IPS-18c (cell line): ENCODE measurements around the gene ZNF366.

Experiments used
- H3K4me3 ChIP-seq: 2 replicates; pipeline ENCODE4 v1.7.0; 2013; ENCODE audit warnings: low read depth, mild to moderate bottlenecking, low read length, moderate library complexity; ENCODE audit not compliant: insufficient read depth
- H3K9me3 ChIP-seq: one replicate; pipeline ENCODE4 v1.6.1; 2013; ENCODE audit warnings: mild to moderate bottlenecking, low read length, moderate library complexity; ENCODE audit not compliant: control insufficient read depth, insufficient read depth

ZNF366 gene

DNA sequence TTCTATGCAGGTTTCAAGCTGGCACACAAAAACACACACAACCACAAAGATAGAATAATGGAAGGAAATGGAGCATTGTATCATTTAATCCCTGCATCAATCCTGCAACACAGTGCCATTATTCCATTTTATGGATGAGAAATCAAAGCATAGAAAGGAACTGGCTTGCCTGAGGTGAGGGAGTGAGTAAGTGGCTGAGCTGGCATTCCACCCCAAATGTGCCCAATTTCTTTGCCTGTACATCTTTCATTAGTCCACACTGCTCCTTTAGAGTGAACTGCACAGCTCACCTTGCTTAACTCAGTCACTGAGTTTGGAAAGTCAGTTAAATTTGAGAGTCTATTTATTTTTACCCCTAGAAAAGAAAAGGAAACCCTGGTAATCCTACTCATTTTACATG, 28.9 kb downstream of the ZNF366 start:
- Histone ChIP-seq H3K4me3 (no peak overlapping the region), H3K9me3 (no peaks in the 10 kb centered on the region)

DNA sequence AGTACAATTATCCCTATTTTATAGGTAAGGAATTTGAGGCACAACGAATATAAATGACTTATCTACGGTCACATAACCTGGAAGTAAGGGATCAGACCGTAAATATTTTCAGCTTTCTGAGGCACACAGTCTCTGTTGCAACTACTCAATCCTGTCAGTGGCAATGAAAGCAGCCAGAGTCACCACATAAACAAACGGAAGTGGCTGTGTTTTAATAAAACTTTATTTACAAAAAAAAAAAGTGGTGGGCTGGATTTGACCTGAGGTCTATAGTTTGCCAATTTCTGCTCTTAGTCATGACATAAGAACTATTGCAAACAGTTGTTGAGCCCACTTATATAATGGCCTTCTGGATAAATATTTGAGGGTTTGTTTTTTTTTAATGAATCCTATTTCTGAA, 29.6 kb downstream of the ZNF366 start:
- no peaks in the 10 kb centered on the region for H3K9me3 ChIP-seq
- H3K4me3 ChIP-seq: no peak overlapping the region

DNA sequence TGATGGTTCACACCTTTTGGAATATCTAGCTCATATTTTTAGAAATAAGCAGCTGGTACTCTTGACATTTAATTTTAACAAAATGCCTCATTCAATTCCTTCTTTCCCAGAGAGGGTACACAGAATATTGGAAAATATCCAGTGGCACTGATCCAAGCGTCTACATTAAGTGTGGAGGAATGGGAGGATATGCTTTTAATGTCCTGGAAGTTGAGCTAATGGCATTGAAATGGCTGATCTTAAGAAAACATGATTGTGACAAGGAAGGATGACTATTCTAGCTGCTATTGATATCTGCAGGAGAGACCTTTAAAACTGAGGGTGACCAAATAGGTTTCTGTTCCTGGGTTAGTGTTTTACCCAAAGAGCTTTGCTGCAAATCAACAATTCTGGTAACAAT, 30.0 kb downstream of the ZNF366 start:
- Histone ChIP-seq H3K9me3 (no peaks in the 10 kb centered on the region), H3K4me3 (no peak overlapping the region)

DNA sequence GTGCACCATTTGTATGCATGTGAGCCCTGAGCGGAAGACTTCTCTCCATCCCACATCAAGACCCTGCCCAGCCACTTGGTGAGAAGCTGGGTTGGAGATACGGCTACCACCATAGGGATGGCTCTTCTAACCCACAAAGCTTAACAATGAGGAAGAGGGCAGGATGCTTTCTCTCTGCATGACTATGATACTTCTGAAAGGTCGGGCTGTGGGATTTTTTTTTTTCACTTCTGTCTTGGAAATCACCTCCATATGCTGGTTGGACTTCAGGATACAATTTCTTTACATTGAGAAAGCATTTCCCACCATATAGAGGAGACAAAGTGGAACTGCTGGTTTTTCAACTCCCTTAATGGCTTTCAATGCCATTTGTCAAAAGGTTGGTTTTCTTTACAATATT, 30.5 kb downstream of the ZNF366 start:
- Histone ChIP-seq H3K4me3 (no peak overlapping the region), H3K9me3 (no peaks in the 10 kb centered on the region)

DNA sequence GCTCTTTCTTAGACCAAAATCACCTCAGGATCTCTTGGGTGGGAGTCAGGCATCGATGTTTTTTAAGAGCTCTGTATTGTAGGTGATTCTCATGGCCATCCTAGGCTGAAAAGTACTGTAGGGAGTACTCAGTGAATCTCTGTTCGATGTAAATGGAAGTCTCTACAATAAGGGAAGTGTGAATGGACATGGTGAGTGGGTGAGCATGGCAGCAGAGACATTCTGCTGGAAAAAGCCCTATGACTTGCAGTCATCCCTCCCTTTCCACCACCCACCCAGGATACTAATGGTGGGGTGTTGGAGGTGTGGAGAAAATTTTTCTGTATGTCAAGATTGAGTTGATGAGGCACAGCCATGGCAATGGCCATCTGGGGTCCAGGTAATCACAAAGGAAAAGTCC, 30.9 kb downstream of the ZNF366 start:
- no peaks in the 10 kb centered on the region for H3K9me3 ChIP-seq

DNA sequence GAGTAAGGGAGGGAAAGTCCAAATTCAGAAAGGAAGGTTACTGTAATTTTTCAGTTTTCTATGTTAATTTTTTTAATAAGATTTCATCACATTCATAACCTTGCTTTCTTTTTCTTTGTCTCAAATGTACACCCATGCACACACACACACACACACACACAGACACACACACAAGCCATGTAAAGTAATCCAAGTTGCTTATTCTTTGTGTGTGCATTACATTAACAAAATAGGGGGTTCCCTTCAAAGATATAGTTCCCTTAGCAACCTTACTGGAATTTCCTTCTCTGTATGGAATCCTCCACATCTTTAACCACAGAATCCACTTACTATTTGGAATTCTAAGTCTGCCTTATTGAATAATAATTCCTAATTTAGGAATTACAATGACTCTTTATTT, 32.7 kb downstream of the ZNF366 start:
- Histone ChIP-seq H3K4me3 (no peak overlapping the region), H3K9me3 (no peaks in the 10 kb centered on the region)

More for the DNA sequence above, 30.9 kb downstream of the ZNF366 start:
- no peak overlapping the region for H3K4me3 ChIP-seq

DNA sequence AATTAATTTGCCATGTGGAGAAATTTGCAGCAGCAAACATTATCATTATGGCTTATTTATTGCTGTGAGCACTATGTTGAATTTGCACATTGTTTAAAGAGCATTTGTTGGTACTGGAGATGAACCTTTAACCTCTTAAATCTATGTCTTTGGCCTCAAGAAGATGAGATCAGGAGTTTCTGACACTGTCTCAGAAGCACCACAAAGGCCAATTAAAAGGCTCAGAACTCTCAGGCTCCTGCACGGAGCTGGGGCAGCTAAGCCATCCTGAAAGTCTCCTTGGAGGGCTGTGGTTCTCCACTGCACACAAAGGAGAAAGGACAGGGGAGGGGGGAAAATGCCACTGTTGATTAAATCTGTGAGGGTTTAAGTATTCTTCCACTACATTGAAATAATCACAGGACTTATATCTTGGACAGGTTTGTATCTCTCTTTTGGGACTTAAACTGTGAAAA, 33.1 kb downstream of the ZNF366 start:
- no peaks in the 10 kb centered on the region for H3K9me3 ChIP-seq
- no peak overlapping the region for H3K4me3 ChIP-seq

DNA sequence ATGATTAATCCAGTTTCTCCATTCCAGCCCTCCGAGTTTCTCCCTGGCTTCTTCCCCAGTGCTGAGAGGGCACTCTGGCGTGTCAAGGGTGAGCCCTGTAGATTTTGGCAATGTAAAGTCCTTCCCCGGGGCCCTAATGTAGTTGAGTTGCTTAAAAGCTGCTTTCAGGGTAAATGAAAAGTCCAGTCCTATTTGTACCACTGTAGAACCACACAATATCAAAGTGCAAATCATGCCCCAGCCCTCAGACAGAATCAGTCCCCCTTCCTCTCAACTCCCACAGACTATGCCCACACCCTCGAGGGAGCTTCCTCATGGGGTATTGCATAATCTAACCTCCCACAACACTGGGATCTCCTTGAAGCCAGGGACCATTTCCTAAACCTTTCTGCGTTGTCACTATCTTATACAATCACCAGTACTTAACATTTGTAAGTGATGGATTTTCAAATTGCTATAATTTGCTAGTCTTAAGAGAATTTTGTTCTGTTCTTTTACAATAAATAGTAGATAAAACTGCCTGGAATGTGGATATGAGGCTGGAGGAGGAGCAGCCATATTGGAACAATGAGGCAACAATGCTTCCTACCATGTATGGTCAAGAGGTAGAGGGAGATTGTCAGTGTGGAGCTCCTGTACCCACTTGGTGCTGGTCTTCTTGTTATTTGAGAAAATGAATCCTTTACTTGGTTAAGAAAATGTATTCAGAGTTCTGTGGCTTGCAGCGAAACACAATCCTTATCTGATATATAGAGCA, 34.4 kb downstream of the ZNF366 start:
- H3K9me3 ChIP-seq: no peaks in the 10 kb centered on the region
- no peak overlapping the region for H3K4me3 ChIP-seq

DNA sequence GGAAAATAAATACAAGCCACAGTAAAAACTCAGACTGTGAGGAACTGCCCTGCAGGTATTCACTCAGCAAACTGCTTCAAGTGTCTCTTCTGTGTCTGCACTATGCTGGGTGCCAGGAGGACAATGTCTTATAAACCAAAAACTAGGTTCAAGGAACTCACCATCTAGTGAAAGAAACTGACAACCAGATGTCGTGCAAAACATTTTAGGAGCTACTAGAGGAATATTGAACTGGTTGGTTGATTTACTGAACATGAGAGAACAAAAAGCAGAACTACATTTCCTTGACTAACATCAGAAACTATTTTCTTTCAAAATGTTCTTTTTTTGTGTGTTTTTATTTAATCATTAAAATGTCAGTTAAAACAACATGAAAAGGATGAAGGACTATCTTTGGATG, 35.2 kb downstream of the ZNF366 start:
- no peak overlapping the region for H3K4me3 ChIP-seq

DNA sequence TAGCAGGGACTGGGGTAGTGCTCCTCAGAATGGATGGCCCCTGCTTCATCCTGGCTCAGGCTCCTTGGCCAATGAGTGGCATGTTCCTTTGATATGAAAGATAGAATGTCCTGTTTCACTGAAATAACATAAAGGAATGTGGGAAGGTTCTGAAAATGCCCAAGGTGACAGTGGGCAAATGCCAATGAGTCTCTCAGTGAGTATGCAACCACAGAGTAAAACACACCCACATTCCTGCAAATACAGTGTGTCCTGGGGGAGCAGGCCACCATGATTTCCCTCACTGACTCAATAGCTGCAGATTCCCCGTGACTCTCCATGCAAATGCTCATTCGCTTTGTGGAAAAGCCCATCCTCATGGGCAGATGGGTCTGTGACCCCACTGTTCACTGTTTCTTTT, 36.4 kb downstream of the ZNF366 start:
- Histone ChIP-seq H3K9me3 (no peaks in the 10 kb centered on the region), H3K4me3 (no peak overlapping the region)

More for the DNA sequence above, 35.2 kb downstream of the ZNF366 start:
- H3K9me3 ChIP-seq: no peaks in the 10 kb centered on the region

DNA sequence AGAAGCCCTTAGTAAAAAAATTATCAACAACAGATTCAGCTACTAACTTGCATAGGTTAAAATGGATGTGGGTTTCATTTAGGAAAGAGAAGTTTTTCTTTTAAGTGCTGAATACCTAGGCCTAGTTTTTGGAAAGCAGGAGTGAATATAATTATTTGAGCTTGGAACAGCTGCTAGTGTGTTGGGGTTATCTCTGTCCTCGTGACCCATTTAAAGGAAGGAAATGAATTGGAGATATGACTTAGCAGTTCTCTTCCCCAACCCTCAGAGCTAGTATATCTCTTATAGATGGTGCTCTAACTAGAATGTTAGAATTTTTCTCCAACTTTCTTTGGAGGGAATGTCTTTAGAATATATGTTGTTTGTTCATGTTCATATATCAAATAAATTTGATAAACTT, 38.6 kb downstream of the ZNF366 start:
- no peak overlapping the region for H3K4me3 ChIP-seq
- no peaks in the 10 kb centered on the region for H3K9me3 ChIP-seq

DNA sequence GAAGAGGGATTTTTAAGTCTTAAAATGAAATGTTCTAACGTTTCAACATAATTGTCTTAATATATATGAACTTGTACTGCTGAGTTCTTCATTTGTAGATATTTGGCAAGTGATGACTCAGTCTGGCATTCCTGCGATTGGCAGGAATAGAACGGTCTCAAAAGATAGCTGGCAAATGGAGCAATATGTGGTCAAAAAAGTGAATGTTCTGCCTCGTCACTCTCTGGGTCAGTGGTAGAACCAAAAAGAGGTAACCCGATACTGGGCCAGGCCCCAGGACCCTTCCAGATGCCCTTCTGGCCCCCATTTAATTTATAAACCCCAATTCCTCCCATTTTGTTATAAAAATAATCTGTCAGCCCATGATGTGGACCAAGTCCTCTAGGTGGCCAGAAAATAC, 39.2 kb downstream of the ZNF366 start:
- Histone ChIP-seq H3K4me3 (no peak overlapping the region), H3K9me3 (no peaks in the 10 kb centered on the region)

DNA sequence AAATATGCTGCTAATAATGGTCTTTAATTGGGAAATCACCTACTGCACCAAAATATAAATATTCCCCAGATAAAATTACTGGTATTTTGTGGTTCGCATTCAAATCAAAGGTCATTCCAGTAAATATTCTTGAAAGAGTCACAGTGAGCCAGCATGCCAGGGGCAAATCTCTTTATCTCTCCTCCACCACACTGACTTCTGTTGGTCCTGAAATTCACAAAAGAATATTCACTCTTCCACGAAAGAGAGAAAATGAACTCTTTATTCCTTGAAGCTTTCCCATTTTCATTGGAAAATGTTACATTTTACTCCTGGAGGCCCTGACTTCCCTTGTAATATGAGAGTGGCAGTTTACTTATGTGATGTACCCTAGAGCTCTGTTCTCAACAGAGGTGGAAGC, 39.7 kb downstream of the ZNF366 start:
- H3K4me3 ChIP-seq: no peak overlapping the region
- H3K9me3 ChIP-seq: no peaks in the 10 kb centered on the region

DNA sequence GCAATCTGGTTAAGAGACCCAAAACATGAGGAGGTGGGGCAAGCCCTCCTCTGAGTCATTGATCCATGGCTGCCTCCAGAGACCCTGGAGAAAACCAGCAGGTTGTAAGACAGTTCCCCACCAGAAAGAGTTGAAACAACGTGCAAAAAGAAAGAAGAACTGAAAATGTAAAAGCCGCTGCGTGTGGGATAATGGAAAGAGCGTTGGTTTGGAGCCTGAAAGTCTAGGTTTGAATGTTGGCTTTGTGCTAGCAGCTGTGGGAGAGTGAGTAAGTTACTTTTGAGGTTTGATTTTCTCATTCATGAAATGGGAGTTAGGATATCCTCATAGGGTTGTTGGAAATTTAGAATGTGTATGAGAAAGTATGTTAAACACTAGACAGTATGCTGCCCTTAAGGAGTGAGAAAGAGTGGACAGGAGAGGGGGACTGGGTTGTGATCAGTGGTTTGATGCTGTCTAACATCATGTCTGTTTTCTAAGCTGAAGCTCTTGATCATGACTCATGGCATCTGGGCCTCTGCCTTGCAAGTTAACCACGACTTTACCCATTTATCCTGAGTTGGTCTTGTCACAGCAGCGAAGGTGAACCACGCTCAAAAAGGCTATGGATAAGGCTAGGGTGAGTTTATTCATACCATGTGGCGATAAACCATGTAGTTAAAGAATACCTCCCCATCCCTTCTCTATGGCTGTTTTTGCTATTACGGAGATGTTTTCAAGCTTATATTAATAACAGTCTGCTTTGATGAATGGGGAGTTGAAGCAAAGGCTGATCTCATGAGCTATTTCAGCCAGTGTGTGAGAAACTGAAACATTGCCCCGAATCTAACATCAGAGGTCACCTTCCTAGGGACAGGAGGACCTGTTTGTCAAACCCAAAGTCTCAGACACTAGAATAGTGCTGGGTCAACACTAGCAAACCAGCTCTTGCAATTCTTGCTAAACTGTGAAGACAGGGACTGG, 41.3 kb downstream of the ZNF366 start:
- H3K4me3 ChIP-seq: no peak overlapping the region
- H3K9me3 ChIP-seq: no peaks in the 10 kb centered on the region

DNA sequence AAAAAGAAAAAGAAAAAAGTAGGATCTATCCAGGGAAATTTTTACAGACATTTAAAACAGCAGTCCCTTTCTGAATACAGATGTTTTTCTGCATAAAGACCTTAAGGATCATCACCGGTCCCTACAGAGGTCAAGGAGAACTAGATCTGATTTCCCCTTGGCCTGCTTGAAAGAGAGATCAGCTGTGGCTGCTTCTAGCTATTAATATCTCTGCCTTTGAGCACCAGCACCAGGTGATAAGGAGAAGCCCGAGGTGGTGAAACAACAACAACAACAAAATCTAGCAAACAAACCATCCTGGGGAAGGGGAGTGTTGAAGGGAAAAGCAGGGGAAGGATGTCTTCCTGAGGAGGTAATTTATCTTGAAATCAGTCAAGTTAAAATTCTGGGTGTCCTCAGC, 42.1 kb downstream of the ZNF366 start:
- Histone ChIP-seq H3K9me3 (peaks cover 2% of the 10 kb centered on the region), H3K4me3 (no peak overlapping the region)

DNA sequence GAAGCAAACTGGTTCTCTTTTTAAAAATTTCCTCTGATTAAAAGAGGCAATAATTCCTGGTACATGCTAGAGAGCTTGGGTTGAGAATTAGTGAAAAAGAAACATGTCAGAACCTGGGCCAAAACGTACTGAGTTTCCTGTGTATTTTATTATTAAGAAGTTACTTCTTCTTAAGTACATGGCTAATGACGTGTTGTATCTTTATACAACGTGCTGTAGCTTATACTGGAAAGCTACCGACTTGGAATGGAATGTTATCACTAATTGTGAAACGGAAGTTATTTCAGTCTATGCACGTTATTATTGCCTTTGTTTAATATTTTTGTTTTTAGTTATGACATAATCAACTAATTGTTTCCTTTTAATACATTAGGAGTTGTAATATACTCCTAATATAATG, 43.1 kb downstream of the ZNF366 start:
- peaks cover 2% of the 10 kb centered on the region for H3K9me3 ChIP-seq
- H3K4me3 ChIP-seq: no peak overlapping the region

DNA sequence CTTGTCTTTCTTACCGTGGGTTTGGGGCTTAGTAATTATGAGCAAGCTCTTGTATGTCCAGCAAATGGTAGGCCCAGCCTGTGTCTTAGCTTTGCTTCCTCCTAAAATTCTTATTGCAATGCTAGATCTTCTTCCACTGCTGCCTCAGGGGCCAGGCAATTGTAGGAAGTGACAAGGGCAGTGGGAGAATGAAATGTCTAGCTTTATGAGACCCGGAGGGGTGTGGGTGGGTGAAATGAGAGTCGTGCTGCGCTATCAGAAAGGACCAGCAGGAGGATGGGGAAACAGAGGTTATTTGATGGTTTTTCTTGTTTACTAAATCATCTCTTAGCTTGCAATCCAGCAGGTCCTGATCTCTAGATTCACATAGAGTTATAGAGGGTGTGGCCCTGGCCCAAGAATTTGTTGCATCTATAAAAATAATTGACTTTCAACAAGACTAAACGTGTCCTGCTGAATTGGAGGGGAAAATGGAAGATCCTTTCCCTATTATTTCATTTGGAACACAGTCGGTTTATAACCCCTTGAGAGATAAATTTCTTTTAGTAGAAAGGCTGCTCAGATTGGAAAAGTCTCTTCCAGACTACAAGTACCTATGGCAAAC, 43.7 kb downstream of the ZNF366 start:
- no peak overlapping the region for H3K4me3 ChIP-seq
- peaks cover 2% of the 10 kb centered on the region for H3K9me3 ChIP-seq

DNA sequence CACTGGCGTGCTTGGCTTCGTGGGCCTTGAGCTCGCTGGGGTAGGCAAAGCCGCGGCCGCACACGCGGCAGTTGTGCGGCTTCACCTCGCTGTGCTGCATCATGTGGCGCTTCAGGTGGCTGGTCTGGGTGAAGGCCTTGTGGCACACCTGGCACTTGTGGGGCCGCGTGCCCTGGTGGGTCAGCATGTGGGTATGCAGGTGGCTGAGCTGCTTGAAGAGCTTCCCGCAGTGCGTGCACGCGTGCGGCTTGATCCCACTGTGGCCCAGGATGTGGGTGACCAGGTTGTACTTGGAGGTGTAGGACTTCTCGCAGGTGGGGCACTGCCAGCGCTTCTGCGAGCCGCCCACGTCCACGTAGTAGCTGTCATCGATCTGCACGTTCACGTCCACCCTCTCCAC, 46.8 kb downstream of the ZNF366 start:
- Histone ChIP-seq H3K9me3 (peaks cover 2% of the 10 kb centered on the region), H3K4me3 (no peak overlapping the region)
